NCI-H748 (cell line): ENCODE data around the gene OSR1.
A peak's percentile ranks its signal among the peaks of the same experiment; 100 is the strongest.

Experiments used
- DNase-seq: peaks from one replicate; lab custom pipeline; 2025; ENCODE audit not compliant: unreplicated experiment; lab: John Stamatoyannopoulos, UW

Gene OSR1

DNA sequence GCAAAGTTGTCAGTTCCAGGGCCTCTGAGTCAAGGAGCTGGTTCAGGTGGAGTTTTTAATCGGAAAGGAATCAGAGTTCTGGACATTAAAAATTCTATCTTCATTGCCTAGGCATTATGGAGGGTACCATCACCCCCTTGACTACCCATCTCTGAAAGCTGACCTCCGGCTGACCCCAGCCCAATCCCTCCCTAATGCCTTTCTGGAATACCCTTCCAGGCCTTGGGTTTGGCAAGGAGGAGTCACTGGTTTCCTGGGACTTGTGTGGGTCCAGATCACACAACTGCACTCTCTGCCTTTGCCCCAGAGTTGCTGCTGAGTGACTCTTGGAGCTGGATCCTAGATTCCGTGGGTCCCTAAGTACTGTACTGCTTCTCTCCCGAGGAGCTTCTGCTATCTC, 1.0 kb upstream of the OSR1 start:
- no peak for DNase-seq

DNA sequence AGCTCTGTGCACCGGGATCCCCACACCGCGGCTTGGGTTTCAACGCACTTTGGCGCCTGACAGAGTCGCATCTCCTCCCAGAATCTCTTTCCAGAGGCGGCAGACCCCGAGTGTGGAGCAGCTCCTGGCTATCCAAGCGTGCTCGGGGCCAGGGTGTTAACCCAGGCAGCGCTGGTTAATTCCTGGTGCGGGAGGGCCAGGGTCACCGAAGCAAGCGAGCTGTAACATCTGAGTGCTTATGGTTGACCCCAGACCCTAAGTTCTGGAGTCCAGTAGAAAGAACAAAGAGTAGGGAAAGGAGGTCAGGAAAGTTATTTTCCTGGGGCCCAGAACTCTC, 566 bp upstream of the OSR1 start:
- DNase-seq = no peak

DNA sequence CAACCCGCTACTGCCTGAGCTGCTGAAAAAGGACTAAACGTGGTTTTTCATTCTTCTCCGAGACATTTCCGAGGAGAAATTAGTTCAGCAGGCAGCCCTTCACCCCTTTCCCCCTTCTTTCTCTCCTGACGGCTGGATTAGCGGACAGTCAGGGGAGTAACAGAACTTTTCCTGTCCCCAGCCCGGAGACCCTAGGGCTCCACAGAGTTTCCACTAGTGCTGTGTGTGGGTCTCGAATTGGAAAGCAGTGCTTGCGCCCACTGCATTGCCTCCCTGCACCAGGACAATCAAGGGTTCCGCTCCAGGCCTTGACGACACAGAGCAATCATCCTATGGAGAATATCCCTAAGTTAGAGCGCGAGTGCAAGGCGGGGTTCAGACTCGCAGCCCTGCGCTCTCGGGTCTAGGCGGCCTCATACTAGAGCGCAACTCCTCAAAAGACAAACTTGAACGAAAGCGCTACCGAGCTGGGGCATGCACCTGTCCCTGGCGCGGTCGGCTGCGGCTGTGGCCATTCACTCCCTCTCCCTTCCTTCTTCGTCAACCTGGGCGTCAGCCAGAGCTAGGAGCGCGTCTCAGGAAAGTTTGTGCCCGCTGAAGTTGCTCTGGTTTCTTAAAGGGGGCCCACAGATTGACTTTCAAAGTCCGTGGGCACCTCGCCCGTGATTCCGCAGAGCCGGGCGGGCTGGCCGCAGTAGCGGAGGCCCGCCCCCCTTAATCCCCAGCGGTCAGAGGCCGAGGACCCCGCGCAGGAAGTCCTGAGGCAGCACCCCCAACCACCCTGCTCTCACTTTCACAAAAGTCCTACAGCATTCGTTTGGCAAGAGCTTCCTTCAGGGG, 801 bp downstream of the OSR1 start:
- DNase-seq = peak; percentile 44

GRCh38 chr2:19356545-19357401, 1.6 kb downstream of the OSR1 start:
- DNase-seq = no peak

- DNase-seq = no peak
These were observed 2.4 kb downstream of the OSR1 start for GRCh38 chr2:19355931-19356544.

DNA sequence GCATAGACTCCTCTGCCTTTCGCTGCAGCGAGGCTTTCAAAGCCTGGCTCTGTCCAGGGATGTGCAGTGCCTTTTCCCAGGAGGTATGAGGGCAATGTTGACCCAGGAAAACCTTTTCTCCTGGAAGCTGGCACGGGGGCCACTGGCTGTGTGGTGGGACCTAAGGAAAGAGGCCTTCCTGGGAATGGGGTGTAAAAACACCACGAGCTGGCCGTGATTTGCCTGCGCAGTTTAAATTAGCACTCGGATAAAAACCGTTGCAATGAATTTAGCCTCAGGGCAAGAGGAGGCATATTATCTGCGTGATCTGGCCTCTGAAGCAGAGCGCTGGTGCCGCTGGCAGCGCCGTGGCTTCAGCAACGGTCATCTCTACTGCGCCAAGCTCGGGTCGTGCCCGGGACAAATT, 3.0 kb downstream of the OSR1 start:
- no peak for DNase-seq

- DNase-seq = no peak
These were observed 3.4 kb downstream of the OSR1 start for GRCh38 chr2:19355014-19355405.

- no peak for DNase-seq
These were observed 4.7 kb downstream of the OSR1 start for GRCh38 chr2:19353721-19354050.

- no peak for DNase-seq
These were observed 5.3 kb downstream of the OSR1 start for GRCh38 chr2:19352946-19353720.

DNA sequence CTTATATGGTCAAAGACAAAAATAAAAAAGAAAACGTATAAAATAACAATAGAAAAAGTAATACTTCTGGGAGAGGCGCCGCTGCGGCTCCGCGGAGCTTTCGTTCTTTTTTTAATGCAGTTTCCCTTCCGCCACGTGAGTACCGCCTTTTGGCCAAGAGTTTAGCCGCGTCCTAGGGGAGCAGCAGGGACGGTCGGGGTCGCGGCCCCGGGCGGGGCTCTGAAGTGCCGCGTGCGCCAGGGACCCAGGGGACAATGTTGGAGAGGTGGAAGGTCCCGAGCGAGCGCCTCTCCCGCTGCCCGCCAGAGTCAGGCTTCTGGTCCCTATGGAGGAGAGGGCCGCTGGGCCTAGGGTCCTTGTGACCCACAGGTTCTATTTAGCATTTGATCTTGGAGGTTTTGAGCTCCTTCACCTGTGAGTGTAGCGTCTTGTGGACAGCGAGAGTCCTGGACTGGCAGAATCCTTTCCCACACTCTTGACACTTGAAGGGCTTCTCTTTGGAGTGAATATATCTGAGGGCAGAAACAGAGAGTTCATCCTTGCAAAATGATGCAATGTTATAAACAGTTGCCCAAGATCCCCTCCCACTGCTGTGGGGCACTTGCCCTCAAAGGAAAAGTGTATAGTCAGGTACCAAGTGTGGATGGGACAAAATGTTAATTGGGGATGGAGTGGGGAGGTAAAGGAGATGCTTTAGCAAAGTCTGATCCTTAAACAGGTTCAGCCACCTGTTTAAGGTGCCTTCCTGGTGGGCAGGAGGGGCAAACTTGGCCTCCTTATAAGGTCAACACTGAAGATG, 6.3 kb downstream of the OSR1 start:
- no peak for DNase-seq

- no peak for DNase-seq
These were observed 6.9 kb downstream of the OSR1 start for GRCh38 chr2:19351499-19351898.

DNA sequence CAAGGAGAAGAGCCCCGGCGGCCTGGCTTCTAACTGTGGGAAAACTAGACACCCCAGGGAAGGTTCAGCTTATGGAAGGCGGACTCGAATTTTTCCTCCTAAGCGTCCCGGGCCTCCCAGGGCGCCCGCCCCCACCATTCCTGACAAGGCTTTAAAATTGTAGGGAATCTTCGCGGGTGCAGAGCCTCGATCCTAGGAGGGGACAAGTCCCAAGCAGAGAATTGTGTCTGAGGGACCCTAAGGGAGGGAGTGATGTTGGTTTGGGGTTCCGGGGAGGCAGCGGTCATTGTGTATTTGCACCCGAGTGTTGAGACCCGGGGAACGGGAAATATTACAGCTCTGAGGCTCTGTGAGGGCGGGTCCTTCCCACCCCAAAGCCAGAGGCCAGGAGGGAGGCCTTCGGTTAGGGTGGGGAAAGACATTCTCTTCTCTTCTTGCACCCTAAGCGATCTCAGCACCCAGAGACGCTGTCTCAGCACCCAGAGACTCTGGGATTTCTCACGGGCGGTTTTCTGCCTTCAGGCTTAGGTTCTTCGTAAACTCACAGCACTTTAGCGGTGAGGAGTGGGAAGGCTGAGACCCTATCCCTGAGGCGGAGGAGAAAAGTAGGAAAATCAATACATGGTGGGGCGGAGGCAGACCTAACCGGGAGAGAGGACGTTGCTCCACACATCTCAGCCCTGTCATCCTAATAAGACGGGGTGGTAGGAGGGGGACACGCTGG, 7.6 kb downstream of the OSR1 start:
- no peak for DNase-seq

GRCh38 chr2:19349911-19350677, 8.3 kb downstream of the OSR1 start:
- DNase-seq = no peak

GRCh38 chr2:19348692-19349091, 9.7 kb downstream of the OSR1 start:
- no peak for DNase-seq

DNA sequence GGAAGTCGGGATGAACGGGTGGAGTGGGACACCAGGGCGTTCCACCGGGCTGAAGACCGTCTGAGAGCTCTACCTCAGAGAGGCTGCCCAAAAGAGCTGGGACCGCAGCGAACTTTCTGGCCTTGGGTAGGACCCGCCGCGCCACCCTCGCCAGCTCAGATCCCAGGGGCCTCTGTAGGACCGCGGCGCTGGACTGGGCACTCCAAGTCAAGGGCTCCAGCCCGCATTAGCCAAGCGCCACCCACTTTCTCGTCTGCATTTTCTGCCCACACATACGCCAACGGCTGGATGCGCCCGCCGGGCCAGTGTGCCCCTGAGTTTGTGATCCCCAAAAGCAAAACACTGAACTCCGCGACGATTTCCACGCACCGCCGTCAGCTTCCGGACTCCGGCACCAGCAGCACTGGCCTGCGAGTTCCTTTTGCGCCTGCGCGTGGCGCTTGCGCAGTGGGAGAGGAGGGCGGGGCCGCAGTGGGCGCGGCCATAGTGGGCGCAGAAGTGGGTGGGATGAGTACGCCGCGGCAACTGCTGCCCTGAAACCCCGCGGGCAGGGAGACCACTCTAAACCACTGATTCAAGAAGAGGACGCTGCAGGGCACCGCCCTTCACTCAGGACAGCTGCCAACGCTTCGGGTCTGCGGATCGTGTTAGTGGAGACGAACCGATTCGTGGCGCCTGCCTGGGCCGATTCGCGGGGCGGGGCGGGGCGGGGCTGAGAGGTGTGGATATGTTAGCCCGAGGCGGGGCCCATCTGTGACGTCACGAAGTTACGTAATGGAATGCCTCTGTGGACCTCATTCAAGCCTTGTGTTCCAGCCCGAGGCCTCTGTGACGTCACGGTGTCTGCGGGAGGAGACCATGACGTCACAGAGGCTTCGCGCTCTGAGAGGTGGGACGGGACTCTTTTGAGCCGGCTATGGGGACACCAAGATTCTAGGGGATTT, 10.5 kb downstream of the OSR1 start:
- peak; percentile 95 for DNase-seq

GRCh38 chr2:19346983-19347618, 11.3 kb downstream of the OSR1 start:
- no peak for DNase-seq

GRCh38 chr2:19337742-19338141, 20.7 kb downstream of the OSR1 start:
- no peak for DNase-seq

DNA sequence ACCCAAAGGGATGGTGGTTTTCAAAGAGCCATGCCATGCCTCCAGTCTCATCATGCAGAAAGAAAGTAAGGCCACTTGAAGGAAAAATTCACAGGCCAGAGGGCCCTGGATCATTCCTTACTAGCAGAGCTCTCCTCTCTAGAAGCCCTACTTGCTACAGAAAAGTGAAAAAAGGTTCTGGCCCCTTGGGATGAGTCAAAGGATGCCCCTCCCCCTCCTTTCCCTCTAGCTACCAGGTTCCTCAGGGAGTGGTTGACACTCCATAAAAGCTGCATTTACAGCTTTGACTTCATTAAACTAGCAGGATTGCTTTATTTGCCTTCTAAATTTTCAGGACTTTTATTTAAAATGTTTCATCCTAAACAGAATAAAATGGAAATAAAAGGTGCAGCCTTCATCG, 21.2 kb downstream of the OSR1 start:
- DNase-seq = no peak
